Measurements from ENCODE around the gene TNS3.
A peak's percentile ranks its signal among the peaks of the same experiment; 100 is the strongest.

The TNS3 gene

GRCh38 chr7:47488969-47489342 is 93.0 kb downstream of the TNS3 start:
- H3K4me3 ChIP-seq (ENCODE audit: low read length): no peak overlapping the region
- no peak overlapping the region for H3K9ac ChIP-seq (ENCODE audit: low read length)
- no peaks in the 10 kb centered on the region for H3K9me3 ChIP-seq (ENCODE audit: control insufficient read depth, low read depth, low read length)
- no peak overlapping the region for H3K27ac ChIP-seq (ENCODE audit: low read length)
- no peaks in the 10 kb centered on the region for H3K36me3 ChIP-seq (ENCODE audit: control insufficient read depth, low read depth, low read length)
- H3K27me3 ChIP-seq (ENCODE audit: control insufficient read depth, insufficient read depth, low read length): peaks cover 8% of the 10 kb centered on the region
- peaks cover 37% of the 10 kb centered on the region for H3K4me1 ChIP-seq (ENCODE audit: control insufficient read depth, low read depth, low read length)

DNA sequence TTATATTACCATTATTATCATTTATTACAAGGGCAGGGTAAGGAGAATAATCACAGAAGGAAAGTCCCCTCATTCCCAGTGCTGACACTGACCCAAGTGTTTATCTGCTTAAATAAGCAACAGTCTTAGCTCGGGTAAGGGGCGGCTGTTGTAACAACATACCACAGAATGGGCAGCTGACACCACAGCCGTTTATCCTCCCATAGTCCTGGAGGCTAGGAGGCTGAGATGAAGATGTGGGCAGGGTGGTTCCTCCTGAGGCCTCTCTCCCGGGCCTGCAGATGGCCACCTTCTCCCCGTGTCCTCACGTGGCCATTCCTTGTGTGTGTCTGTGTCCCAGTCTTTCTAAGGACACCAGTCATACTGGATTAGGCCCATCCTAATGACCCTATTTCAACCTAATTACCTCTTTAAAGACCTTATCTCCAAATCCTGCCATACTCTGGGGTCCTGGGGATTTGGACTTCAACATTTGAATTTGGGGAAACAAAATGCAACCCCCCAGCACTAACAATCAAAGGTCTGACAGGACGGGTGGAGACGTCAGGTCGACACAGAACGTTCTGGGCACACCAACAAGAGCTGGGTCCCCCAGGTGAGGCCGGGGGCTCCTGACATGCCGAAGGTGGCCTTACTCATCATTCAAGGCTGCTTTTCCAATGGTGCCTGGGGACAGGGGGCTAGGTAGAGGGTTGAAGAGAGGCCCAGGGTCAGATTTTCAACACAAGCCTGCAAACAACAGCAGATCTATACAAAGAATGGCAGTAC is 93.5 kb downstream of the TNS3 start:
- Histone ChIP-seq H3K4me3 (ENCODE audit: low read length) (no peak overlapping the region), H3K4me1 (ENCODE audit: control insufficient read depth, low read depth, low read length) (peaks cover 34% of the 10 kb centered on the region), H3K27me3 (ENCODE audit: control insufficient read depth, insufficient read depth, low read length) (peaks cover 14% of the 10 kb centered on the region), H3K9ac (ENCODE audit: low read length) (no peak overlapping the region), H3K9me3 (ENCODE audit: control insufficient read depth, low read depth, low read length) (no peaks in the 10 kb centered on the region), H3K36me3 (ENCODE audit: control insufficient read depth, low read depth, low read length) (no peaks in the 10 kb centered on the region), H3K27ac (ENCODE audit: low read length) (no peak overlapping the region)

DNA sequence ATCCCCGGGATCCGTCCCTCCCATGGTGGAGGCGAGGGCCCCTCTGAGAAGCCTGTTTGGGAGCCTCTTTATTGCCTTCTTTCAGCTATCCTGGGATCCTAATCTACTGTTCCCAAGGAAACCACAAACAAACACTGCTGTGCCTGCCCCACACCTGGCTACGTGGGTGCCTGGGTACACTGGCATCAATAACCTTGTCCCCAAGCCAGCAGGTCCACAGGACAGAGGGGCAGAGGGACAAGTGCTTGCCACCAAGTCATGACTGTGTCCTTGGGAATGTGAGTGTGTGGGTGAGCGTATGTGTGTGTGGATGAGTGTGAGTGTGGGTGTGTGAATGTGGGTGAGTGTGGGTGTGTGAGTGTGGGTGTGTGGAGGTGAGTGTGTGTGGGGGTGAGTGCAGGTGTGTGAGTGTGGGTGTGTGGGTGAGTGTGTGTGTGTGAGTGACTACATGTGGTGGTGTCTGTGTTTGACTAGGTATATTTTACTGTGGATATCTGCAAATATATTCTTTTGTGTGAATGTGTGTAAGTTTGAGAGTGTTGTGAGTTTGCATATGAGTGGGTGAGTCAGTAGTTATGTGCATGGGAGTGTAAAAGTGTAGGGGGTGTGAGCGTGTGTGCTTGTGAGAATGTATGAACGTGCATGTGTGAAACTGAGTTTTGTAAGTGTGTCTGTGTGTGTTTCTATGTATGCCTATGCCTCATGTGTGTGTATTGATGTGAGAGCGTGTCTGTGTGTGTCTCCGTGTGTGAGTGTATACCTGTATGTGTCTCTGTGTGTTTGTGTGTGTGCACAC is 96.1 kb downstream of the TNS3 start:
- no peak overlapping the region for H3K4me3 ChIP-seq (ENCODE audit: low read length)
- H3K36me3 ChIP-seq (ENCODE audit: control insufficient read depth, low read depth, low read length): no peaks in the 10 kb centered on the region
- H3K4me1 ChIP-seq (ENCODE audit: control insufficient read depth, low read depth, low read length): peaks cover 34% of the 10 kb centered on the region
- H3K27ac ChIP-seq (ENCODE audit: low read length): no peak overlapping the region
- no peaks in the 10 kb centered on the region for H3K9me3 ChIP-seq (ENCODE audit: control insufficient read depth, low read depth, low read length)
- no peak overlapping the region for H3K9ac ChIP-seq (ENCODE audit: low read length)
- H3K27me3 ChIP-seq (ENCODE audit: control insufficient read depth, insufficient read depth, low read length): peaks cover 39% of the 10 kb centered on the region

GRCh38 chr7:47484923-47485639 is 96.8 kb downstream of the TNS3 start:
- Histone ChIP-seq H3K4me1 (ENCODE audit: control insufficient read depth, low read depth, low read length) (peaks cover 42% of the 10 kb centered on the region), H3K9me3 (ENCODE audit: control insufficient read depth, low read depth, low read length) (no peaks in the 10 kb centered on the region), H3K27me3 (ENCODE audit: control insufficient read depth, insufficient read depth, low read length) (peaks cover 41% of the 10 kb centered on the region), H3K4me3 (ENCODE audit: low read length) (no peak overlapping the region), H3K27ac (ENCODE audit: low read length) (no peak overlapping the region), H3K9ac (ENCODE audit: low read length) (no peak overlapping the region), H3K36me3 (ENCODE audit: control insufficient read depth, low read depth, low read length) (no peaks in the 10 kb centered on the region)

DNA sequence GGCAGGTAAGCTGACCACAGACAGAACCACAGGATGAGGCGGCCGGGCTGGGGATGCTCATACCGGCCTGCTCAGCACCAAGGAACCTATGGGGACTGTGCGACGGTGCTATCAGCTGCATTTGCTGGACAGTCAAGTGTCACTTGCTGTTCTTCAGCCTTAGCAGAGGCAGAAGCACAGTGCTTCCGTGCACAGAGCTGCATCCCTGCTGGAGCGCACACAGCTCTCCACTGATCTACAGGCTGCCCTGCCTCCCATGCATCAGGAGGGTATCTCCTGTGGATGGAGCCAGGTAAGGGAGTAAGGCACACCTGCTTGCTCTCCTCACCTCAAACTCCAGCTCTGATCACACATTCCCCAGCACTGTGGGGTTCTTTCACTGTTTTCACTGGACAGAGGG is 97.5 kb downstream of the TNS3 start:
- Histone ChIP-seq H3K27ac (ENCODE audit: low read length) (no peak overlapping the region), H3K4me1 (ENCODE audit: control insufficient read depth, low read depth, low read length) (peaks cover 47% of the 10 kb centered on the region), H3K4me3 (ENCODE audit: low read length) (no peak overlapping the region), H3K9ac (ENCODE audit: low read length) (no peak overlapping the region), H3K36me3 (ENCODE audit: control insufficient read depth, low read depth, low read length) (no peaks in the 10 kb centered on the region), H3K27me3 (ENCODE audit: control insufficient read depth, insufficient read depth, low read length) (peaks cover 47% of the 10 kb centered on the region), H3K9me3 (ENCODE audit: control insufficient read depth, low read depth, low read length) (no peaks in the 10 kb centered on the region)

GRCh38 chr7:47483604-47484273 is 98.2 kb downstream of the TNS3 start:
- Histone ChIP-seq H3K4me3 (ENCODE audit: low read length) (no peak overlapping the region), H3K9ac (ENCODE audit: low read length) (no peak overlapping the region), H3K4me1 (ENCODE audit: control insufficient read depth, low read depth, low read length) (peaks cover 43% of the 10 kb centered on the region), H3K9me3 (ENCODE audit: control insufficient read depth, low read depth, low read length) (no peaks in the 10 kb centered on the region), H3K36me3 (ENCODE audit: control insufficient read depth, low read depth, low read length) (no peaks in the 10 kb centered on the region), H3K27ac (ENCODE audit: low read length) (no peak overlapping the region), H3K27me3 (ENCODE audit: control insufficient read depth, insufficient read depth, low read length) (peaks cover 52% of the 10 kb centered on the region)

- H3K27ac ChIP-seq (ENCODE audit: low read length): no peak overlapping the region
- no peak overlapping the region for H3K9ac ChIP-seq (ENCODE audit: low read length)
- peaks cover 59% of the 10 kb centered on the region for H3K27me3 ChIP-seq (ENCODE audit: control insufficient read depth, insufficient read depth, low read length)
- no peaks in the 10 kb centered on the region for H3K36me3 ChIP-seq (ENCODE audit: control insufficient read depth, low read depth, low read length)
- H3K4me1 ChIP-seq (ENCODE audit: control insufficient read depth, low read depth, low read length): peaks cover 30% of the 10 kb centered on the region
- no peak overlapping the region for H3K4me3 ChIP-seq (ENCODE audit: low read length)
- H3K9me3 ChIP-seq (ENCODE audit: control insufficient read depth, low read depth, low read length): no peaks in the 10 kb centered on the region
Measured at GRCh38 chr7:47482013-47482875, 99.7 kb downstream of the TNS3 start.

DNA sequence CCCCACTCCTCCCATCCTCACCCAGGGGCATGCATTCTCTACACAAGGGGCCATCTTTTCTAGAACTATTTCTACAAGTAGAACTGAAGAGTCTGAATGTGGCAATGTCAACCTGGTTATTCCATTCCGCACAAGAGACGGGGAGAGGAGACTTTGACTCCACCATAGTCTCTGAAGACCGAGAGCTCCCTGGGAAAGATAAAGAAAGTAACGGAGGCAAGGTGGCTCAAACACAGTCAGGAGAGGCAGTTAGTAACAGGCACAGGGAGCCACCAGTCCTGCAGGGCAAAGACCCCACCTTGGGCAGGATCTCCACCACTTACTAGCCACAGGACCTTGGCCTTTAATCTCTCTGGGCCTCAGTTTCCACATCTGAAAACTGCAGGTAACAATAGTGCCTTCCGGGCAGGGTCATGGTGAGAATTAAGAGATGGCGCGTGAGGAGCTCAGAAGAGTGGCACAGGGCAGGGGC is 100.3 kb downstream of the TNS3 start:
- no peak overlapping the region for H3K27ac ChIP-seq (ENCODE audit: low read length)
- no peak overlapping the region for H3K9ac ChIP-seq (ENCODE audit: low read length)
- H3K27me3 ChIP-seq (ENCODE audit: control insufficient read depth, insufficient read depth, low read length): peaks cover 59% of the 10 kb centered on the region
- no peaks in the 10 kb centered on the region for H3K36me3 ChIP-seq (ENCODE audit: control insufficient read depth, low read depth, low read length)
- peak overlapping the region; percentile 21 for H3K4me3 ChIP-seq (ENCODE audit: low read length)
- no peaks in the 10 kb centered on the region for H3K9me3 ChIP-seq (ENCODE audit: control insufficient read depth, low read depth, low read length)
- H3K4me1 ChIP-seq (ENCODE audit: control insufficient read depth, low read depth, low read length): peaks cover 29% of the 10 kb centered on the region

DNA sequence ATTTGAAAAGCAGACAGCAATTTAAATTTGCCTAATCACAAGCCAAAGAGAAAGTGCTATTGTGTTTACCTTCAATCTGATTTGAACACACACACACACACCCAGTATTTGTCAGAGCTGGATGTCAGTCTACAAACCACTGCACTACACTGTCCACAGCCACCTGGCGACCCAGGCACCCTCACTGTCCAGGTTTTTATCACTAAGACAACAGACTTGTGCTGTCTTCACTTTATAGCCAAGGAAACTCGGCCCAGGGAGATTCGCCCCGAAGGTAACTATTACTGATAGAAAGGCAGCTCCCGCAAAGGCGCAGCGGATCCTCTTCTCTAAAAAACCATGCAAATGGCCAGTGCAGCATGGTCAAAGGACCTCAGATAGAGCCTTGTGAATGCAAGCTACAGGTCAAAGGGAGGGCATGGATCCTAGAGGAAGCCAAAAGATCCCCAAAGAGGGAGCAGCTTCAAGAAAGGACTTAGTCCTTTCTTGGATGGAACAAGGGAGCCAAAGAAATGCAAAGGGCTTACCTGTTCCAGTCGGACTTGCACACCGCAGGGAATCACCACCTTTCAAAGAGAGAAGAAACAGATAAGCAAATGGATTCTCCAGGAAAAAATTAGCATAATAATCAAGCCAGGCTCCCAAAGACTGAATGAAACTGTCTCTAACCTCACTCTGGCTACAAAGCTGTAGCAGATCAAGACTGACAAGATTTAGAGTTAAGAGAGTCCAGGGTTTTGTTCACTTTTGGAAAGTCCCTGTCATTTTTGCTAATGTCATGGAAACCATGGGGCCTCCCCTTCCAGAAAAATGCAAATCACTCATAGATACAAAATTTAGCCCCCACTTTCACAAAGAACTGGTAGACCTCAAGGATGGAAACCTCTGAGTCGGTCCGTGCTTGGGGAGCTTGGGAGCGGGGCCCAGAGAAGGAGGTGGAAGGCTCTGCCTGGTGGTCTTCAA is 101.1 kb downstream of the TNS3 start:
- Histone ChIP-seq H3K27ac (ENCODE audit: low read length) (no peak overlapping the region), H3K4me3 (ENCODE audit: low read length) (peak overlapping the region; percentile 21), H3K9me3 (ENCODE audit: control insufficient read depth, low read depth, low read length) (no peaks in the 10 kb centered on the region), H3K4me1 (ENCODE audit: control insufficient read depth, low read depth, low read length) (peaks cover 29% of the 10 kb centered on the region), H3K9ac (ENCODE audit: low read length) (no peak overlapping the region), H3K36me3 (ENCODE audit: control insufficient read depth, low read depth, low read length) (no peaks in the 10 kb centered on the region), H3K27me3 (ENCODE audit: control insufficient read depth, insufficient read depth, low read length) (peaks cover 59% of the 10 kb centered on the region)
